ENCODE measurements around the gene DLG2.

GRCh38 chr11:85167471-85167870, 459.7 kb downstream of the DLG2 start:
- TF ChIP-seq, protein P1, sequence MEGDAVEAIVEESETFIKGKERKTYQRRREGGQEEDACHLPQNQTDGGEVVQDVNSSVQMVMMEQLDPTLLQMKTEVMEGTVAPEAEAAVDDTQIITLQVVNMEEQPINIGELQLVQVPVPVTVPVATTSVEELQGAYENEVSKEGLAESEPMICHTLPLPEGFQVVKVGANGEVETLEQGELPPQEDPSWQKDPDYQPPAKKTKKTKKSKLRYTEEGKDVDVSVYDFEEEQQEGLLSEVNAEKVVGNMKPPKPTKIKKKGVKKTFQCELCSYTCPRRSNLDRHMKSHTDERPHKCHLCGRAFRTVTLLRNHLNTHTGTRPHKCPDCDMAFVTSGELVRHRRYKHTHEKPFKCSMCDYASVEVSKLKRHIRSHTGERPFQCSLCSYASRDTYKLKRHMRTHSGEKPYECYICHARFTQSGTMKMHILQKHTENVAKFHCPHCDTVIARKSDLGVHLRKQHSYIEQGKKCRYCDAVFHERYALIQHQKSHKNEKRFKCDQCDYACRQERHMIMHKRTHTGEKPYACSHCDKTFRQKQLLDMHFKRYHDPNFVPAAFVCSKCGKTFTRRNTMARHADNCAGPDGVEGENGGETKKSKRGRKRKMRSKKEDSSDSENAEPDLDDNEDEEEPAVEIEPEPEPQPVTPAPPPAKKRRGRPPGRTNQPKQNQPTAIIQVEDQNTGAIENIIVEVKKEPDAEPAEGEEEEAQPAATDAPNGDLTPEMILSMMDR (conservative IDR thresholded peaks at IDR 0.05 in 1 of 2, IDR thresholded peaks at IDR 0.05 in 1 of 2; ENCODE audit: extremely low read depth in 1 of 2, insufficient read depth in 1 of 2, low read depth in 1 of 2, low read length in 2 of 2) = no peak
- TF ChIP-seq EZH2 (IDR thresholded peaks at IDR 0.05; ENCODE audit: borderline replicate concordance, low read length) = no peak
